ENCODE results near the gene ASB7.
A peak's percentile ranks its signal among the peaks of the same experiment; 100 is the strongest.

Gene ASB7

DNA sequence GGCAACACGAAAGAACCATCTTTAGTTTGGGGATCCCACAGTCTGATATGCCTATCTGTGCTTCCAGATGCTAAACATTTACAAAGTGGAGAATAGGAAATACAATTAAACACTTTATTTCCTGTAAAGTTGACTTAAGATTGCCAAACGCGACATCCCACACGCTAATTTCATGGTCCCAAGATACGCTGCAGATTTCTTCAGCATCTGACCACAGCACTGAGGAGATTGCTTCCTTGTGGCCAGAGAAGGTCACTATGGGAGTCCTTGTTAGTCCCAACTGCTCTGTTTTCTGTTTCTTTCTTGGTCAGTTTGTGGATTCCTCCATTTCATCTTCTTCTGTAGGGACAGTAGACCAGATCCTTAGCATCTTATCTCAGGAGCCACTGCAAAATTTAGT lies 43.3 kb downstream of the ASB7 start:
- TF ChIP-seq, protein P1, sequence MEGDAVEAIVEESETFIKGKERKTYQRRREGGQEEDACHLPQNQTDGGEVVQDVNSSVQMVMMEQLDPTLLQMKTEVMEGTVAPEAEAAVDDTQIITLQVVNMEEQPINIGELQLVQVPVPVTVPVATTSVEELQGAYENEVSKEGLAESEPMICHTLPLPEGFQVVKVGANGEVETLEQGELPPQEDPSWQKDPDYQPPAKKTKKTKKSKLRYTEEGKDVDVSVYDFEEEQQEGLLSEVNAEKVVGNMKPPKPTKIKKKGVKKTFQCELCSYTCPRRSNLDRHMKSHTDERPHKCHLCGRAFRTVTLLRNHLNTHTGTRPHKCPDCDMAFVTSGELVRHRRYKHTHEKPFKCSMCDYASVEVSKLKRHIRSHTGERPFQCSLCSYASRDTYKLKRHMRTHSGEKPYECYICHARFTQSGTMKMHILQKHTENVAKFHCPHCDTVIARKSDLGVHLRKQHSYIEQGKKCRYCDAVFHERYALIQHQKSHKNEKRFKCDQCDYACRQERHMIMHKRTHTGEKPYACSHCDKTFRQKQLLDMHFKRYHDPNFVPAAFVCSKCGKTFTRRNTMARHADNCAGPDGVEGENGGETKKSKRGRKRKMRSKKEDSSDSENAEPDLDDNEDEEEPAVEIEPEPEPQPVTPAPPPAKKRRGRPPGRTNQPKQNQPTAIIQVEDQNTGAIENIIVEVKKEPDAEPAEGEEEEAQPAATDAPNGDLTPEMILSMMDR (IDR thresholded peaks at IDR 0.05; ENCODE audit: low read depth, low read length): no peak
- no peak for TF ChIP-seq MYC (IDR thresholded peaks at IDR 0.05; ENCODE audit: low read depth, low read length)
- no peak for TF ChIP-seq POLR2A (IDR thresholded peaks at IDR 0.05; ENCODE audit: extremely low read depth, insufficient read length)
- TF ChIP-seq, protein P2, sequence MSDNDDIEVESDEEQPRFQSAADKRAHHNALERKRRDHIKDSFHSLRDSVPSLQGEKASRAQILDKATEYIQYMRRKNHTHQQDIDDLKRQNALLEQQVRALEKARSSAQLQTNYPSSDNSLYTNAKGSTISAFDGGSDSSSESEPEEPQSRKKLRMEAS (IDR thresholded peaks at IDR 0.05; ENCODE audit: low read depth, low read length): no peak
- peak; percentile 25 for DNase-seq (ENCODE audit: low read depth)
- H3K4me3 ChIP-seq (ENCODE audit: low read depth, low read length): no peak overlapping the region

DNA sequence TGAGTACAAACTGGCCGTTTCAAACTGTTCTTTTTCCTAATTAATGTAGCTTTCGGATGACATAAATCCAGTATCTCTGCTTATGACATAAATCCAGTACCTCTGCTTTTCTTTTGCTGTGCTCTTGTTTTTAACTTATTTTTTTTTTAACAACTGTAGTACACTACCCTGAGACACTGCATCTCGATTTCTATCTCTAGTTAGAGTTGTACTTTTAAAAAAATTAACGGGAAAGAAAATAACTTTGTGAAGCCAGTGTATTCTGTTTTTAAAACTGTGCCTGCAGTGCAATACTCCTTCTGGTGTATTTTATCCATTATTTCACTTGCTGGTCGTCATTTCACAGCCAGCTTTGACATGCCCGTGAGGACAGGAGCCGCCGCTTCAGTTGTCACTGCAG lies 46.6 kb downstream of the ASB7 start:
- TF ChIP-seq POLR2A (IDR thresholded peaks at IDR 0.05; ENCODE audit: extremely low read depth, insufficient read length): no peak
- no peak for TF ChIP-seq MYC (IDR thresholded peaks at IDR 0.05; ENCODE audit: low read depth, low read length)
- TF ChIP-seq, protein P2 (IDR thresholded peaks at IDR 0.05; ENCODE audit: low read depth, low read length): no peak
- TF ChIP-seq, protein P1 (IDR thresholded peaks at IDR 0.05; ENCODE audit: low read depth, low read length): no peak
- DNase-seq (ENCODE audit: low read depth): no peak
- no peak overlapping the region for H3K4me3 ChIP-seq (ENCODE audit: low read depth, low read length)

DNA sequence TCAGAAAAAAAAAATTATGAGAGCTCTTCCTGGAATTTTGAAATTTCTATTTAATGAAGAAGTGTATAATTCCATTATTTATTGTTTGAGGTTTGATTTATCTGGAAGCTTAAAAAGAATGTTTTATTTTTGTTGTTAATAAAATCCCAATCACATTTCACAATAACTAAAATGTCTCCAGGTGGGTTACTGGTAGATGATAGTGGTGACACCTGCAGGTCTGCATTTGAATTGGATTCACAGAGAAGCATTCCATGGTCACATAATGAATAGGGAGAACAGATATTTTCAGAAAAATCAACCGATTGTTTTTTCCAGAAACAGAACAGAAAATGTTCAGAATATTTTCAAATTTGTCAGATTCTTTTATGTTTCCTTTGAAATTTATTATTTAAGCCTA lies 48.3 kb downstream of the ASB7 start:
- TF ChIP-seq, protein P1 (IDR thresholded peaks at IDR 0.05; ENCODE audit: low read depth, low read length): no peak
- no peak for TF ChIP-seq MYC (IDR thresholded peaks at IDR 0.05; ENCODE audit: low read depth, low read length)
- TF ChIP-seq POLR2A (IDR thresholded peaks at IDR 0.05; ENCODE audit: extremely low read depth, insufficient read length): no peak
- TF ChIP-seq, protein P2 (IDR thresholded peaks at IDR 0.05; ENCODE audit: low read depth, low read length): no peak
- DNase-seq (ENCODE audit: low read depth): no peak

DNA sequence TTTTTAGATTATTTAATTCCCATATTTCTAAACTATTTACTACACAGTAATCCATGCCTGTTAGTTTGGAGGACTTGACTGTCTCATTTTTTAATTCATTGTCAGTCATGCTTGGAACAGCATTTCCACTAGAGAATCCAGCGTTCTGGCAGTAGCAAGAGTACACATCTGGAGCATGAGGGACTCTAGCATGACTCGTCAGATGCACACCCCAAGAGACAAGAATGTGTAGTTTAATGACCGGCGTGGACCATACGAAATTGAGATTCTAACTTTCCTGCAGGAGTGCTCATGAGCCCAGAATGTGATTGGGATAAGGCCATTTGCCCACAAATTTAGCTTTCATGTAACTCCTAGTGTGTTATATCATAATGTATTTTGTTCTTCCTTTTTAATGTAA lies 48.9 kb downstream of the ASB7 start:
- no peak overlapping the region for H3K4me3 ChIP-seq (ENCODE audit: low read depth, low read length)
- DNase-seq (ENCODE audit: low read depth): no peak
- TF ChIP-seq POLR2A (IDR thresholded peaks at IDR 0.05; ENCODE audit: extremely low read depth, insufficient read length) (no peak), MYC (IDR thresholded peaks at IDR 0.05; ENCODE audit: low read depth, low read length) (no peak)
- TF ChIP-seq, protein P2 (IDR thresholded peaks at IDR 0.05; ENCODE audit: low read depth, low read length): no peak
- TF ChIP-seq, protein P1 (IDR thresholded peaks at IDR 0.05; ENCODE audit: low read depth, low read length): no peak

More for the DNA sequence above, 48.3 kb downstream of the ASB7 start:
- no peak overlapping the region for H3K4me3 ChIP-seq (ENCODE audit: low read depth, low read length)

DNA sequence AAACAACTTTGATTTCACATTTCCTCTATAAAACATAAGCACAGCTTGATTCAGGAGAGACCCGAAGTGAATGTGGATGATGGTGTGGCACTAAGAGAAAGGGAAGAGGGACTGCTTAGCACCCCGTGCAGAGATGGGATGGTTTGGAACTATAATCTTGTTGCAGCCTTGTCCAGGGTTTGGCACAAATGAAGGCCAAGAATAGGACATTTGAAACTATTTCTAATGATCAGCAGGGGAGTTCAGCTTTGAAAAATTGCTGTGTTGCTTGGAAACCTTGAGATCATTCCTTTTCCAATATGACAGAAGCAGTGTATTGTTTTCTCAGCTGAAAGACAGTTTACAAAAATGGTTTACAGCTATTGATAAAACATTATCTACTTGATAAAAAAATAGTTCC lies 49.7 kb downstream of the ASB7 start:
- no peak for DNase-seq (ENCODE audit: low read depth)
- no peak overlapping the region for H3K4me3 ChIP-seq (ENCODE audit: low read depth, low read length)
- TF ChIP-seq POLR2A (IDR thresholded peaks at IDR 0.05; ENCODE audit: extremely low read depth, insufficient read length) (no peak), MYC (IDR thresholded peaks at IDR 0.05; ENCODE audit: low read depth, low read length) (no peak)
- TF ChIP-seq, protein P2 (IDR thresholded peaks at IDR 0.05; ENCODE audit: low read depth, low read length): no peak
- TF ChIP-seq, protein P1 (IDR thresholded peaks at IDR 0.05; ENCODE audit: low read depth, low read length): no peak

DNA sequence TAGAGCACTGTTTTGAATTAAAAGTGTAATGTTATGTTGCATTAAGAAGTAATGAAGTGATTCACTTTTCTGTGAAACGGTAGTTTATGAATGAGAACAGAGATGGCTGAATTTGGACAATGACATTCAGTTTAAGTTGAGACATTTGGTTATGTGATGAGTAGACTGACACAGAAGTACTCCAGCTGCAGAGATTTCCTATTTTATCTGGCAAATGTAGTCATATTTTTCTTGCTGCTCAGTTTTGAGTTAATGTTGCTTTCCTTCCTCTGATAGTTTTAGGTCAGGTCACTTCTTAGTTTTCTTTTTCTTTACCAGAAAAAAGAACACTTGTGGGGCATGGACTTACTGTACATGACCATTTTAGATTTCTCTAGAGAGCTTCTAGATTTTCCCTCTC lies 51.2 kb downstream of the ASB7 start:
- TF ChIP-seq MYC (IDR thresholded peaks at IDR 0.05; ENCODE audit: low read depth, low read length): no peak
- no peak for TF ChIP-seq POLR2A (IDR thresholded peaks at IDR 0.05; ENCODE audit: extremely low read depth, insufficient read length)
- TF ChIP-seq, protein P1 (IDR thresholded peaks at IDR 0.05; ENCODE audit: low read depth, low read length): no peak
- TF ChIP-seq, protein P2 (IDR thresholded peaks at IDR 0.05; ENCODE audit: low read depth, low read length): no peak
- H3K4me3 ChIP-seq (ENCODE audit: low read depth, low read length): no peak overlapping the region

More for the DNA sequence above, 51.2 kb downstream of the ASB7 start:
- DNase-seq (ENCODE audit: low read depth): no peak

Data from NB4 (cell line).